H9 (cell line): ENCODE measurements around the gene POR. TPM values are rescaled to one million over a fixed set of nuclear protein-coding genes. Genes with fewer than 3 reads are reported as not detected.
"Not testable (repeated sequence)": the region's sequence is repeated elsewhere in the genome, so short reads cannot be mapped to it uniquely, and the experiment has no call there.

Experiments
- DNase-seq: peaks from one replicate; pipeline ENCODE4 v3.0.0-alpha.2; 2017
- H2AFZ ChIP-seq: one replicate; pipeline ENCODE4 v1.6.1; 2013; ENCODE audit warnings: mild to moderate bottlenecking, low read length, control low read depth, moderate library complexity
- H2AK5ac ChIP-seq: 2 replicates; pipeline ENCODE4 v1.6.1; 2013; ENCODE audit warnings: low read length, control low read depth, mixed read lengths; ENCODE audit not compliant: insufficient read length
- H2BK120ac ChIP-seq: one replicate; pipeline ENCODE4 v1.6.1; 2013; ENCODE audit warnings: low read depth, mild to moderate bottlenecking, low read length, control low read depth, inconsistent platforms; ENCODE audit not compliant: poor library complexity, severe bottlenecking
- H2BK12ac ChIP-seq: 2 replicates; pipeline ENCODE4 v1.6.1; 2013; ENCODE audit warnings: low read length, control low read depth, mixed read lengths, low read depth; ENCODE audit not compliant: insufficient read length
- H2BK15ac ChIP-seq: 2 replicates; pipeline ENCODE4 v1.6.1; 2013; ENCODE audit warnings: low read depth, low read length, control low read depth
- H2BK20ac ChIP-seq: one replicate; pipeline ENCODE4 v1.6.1; 2013; ENCODE audit warnings: low read depth, mild to moderate bottlenecking, low read length, control low read depth, inconsistent platforms; ENCODE audit not compliant: poor library complexity, severe bottlenecking
- H2BK5ac ChIP-seq: 2 replicates; pipeline ENCODE4 v1.6.1; 2013; ENCODE audit warnings: low read length, control low read depth, mixed read lengths; ENCODE audit not compliant: insufficient read length
- H3K14ac ChIP-seq: 2 replicates; pipeline ENCODE4 v1.6.1; 2013; ENCODE audit warnings: low read length, control low read depth; ENCODE audit not compliant: insufficient read depth
- H3K18ac ChIP-seq: 2 replicates; pipeline ENCODE4 v1.6.1; 2013; ENCODE audit warnings: low read depth, mild to moderate bottlenecking, mixed read lengths, low read length, control low read depth; ENCODE audit not compliant: insufficient read length
- H3K23ac ChIP-seq: 2 replicates; pipeline ENCODE4 v1.6.1; 2013; ENCODE audit warnings: low read length, control low read depth, mixed read lengths, low read depth; ENCODE audit not compliant: insufficient read length
- H3K23me2 ChIP-seq: 2 replicates; pipeline ENCODE4 v1.6.1; 2013; ENCODE audit warnings: low read depth, mild to moderate bottlenecking, mixed read lengths, low read length, control low read depth; ENCODE audit not compliant: insufficient read length, poor library complexity, severe bottlenecking
- H3K27ac ChIP-seq: 2 replicates; pipeline ENCODE4 v1.5.1; 2013; ENCODE audit warnings: low read length, control low read depth, mixed read lengths, low read depth; ENCODE audit not compliant: insufficient read length
- H3K27me3 ChIP-seq: 2 replicates; pipeline ENCODE4 v1.6.1; 2013; ENCODE audit warnings: low read length, control low read depth, inconsistent platforms; ENCODE audit not compliant: insufficient read depth
- H3K4ac ChIP-seq: 2 replicates; pipeline ENCODE4 v1.6.1; 2013; ENCODE audit warnings: low read depth, mild to moderate bottlenecking, control low read depth, inconsistent platforms, low read length, moderate library complexity
- H3K4me1 ChIP-seq: 2 replicates; pipeline ENCODE4 v1.6.1; 2013; ENCODE audit warnings: low read length, control low read depth, inconsistent platforms; ENCODE audit not compliant: insufficient read depth
- H3K4me2 ChIP-seq: 2 replicates; pipeline ENCODE4 v1.6.1; 2013; ENCODE audit warnings: low read length, control low read depth, mixed read lengths; ENCODE audit not compliant: insufficient read length, insufficient read depth
- H3K56ac ChIP-seq: 2 replicates; pipeline ENCODE4 v1.6.1; 2013; ENCODE audit warnings: low read depth, mild to moderate bottlenecking, mixed read lengths, low read length, control low read depth; ENCODE audit not compliant: insufficient read length
- H3K79me1 ChIP-seq: 2 replicates; pipeline ENCODE4 v1.6.1; 2013; ENCODE audit warnings: low read depth, mild to moderate bottlenecking, moderate library complexity, low read length, control low read depth, inconsistent platforms; ENCODE audit not compliant: insufficient read depth, poor library complexity, severe bottlenecking
- H3K79me2 ChIP-seq: 2 replicates; pipeline ENCODE4 v1.6.1; 2013; ENCODE audit warnings: low read length, control low read depth, inconsistent platforms; ENCODE audit not compliant: insufficient read depth
- H3K9ac ChIP-seq: 2 replicates; pipeline ENCODE4 v1.6.1; 2013; ENCODE audit warnings: low read length, control low read depth, mixed read lengths; ENCODE audit not compliant: insufficient read length; ENCODE audit errors: extremely low read depth
- H3K9me3 ChIP-seq: one replicate; pipeline ENCODE4 v1.6.1; 2013; ENCODE audit warnings: low read depth, low read length, inconsistent platforms; ENCODE audit not compliant: control insufficient read depth
- H3T11ph ChIP-seq: one replicate; pipeline ENCODE4 v1.6.1; 2013; ENCODE audit warnings: mild to moderate bottlenecking, low read length, control low read depth, inconsistent platforms
- H4K20me1 ChIP-seq: one replicate; pipeline ENCODE4 v1.6.1; 2013; ENCODE audit not compliant: control insufficient read depth, insufficient read length, insufficient read depth
- H4K5ac ChIP-seq: 2 replicates; pipeline ENCODE4 v1.6.1; 2013; ENCODE audit warnings: low read depth, mild to moderate bottlenecking, mixed read lengths, low read length, control low read depth; ENCODE audit not compliant: insufficient read length
- H4K8ac ChIP-seq: replicated peaks from 2 replicates; pipeline ENCODE4 v1.6.1; 2013; ENCODE audit warnings: low read length, control low read depth, mixed read lengths, low read depth; ENCODE audit not compliant: insufficient read length
- H4K91ac ChIP-seq: 2 replicates; pipeline ENCODE4 v1.6.1; 2013; ENCODE audit warnings: low read depth, mild to moderate bottlenecking, moderate library complexity, mixed read lengths, low read length, control low read depth; ENCODE audit not compliant: insufficient read length
- H3K27ac Mint-ChIP-seq, 3 experiments: 2 replicates in 2 of 3; 3 replicates in 1 of 3; pipeline ENCODE4 v1.8.0; 2020 to 2021; ENCODE audit warnings: mixed read lengths in 3 of 3, mild to moderate bottlenecking in 1 of 3, moderate library complexity in 1 of 3
- H3K27me3 Mint-ChIP-seq: 2 replicates; pipeline ENCODE4 v1.8.0; 2021; ENCODE audit warnings: low read depth, mild to moderate bottlenecking, moderate library complexity, mixed read lengths
- H3K36me3 Mint-ChIP-seq, 3 experiments: 2 replicates in 2 of 3; 3 replicates in 1 of 3; pipeline ENCODE4 v1.8.0; 2020 to 2021; ENCODE audit warnings: low read depth in 3 of 3, mixed read lengths in 3 of 3; ENCODE audit not compliant: insufficient read depth in 1 of 3
- H3K4me1 Mint-ChIP-seq, 2 experiments: 2 replicates each; pipeline ENCODE4 v1.8.0; 2020; ENCODE audit warnings: mixed read lengths in 2 of 2
- H3K4me3 Mint-ChIP-seq, 2 experiments: 2 replicates in 1 of 2; 3 replicates in 1 of 2; pipeline ENCODE4 v1.8.0; 2020 to 2021; ENCODE audit warnings: mild to moderate bottlenecking in 2 of 2, mixed read lengths in 2 of 2, moderate library complexity in 1 of 2
- H3K9me3 Mint-ChIP-seq, 2 experiments: 2 replicates in 1 of 2; 3 replicates in 1 of 2; pipeline ENCODE4 v1.8.0; 2020; ENCODE audit warnings: mild to moderate bottlenecking in 2 of 2, mixed read lengths in 2 of 2, moderate library complexity in 1 of 2
- CTCF ChIP-seq: fragments of 200-600 bp; sonication (generic); conservative IDR thresholded peaks from 3 replicates; pipeline ENCODE4 v1.8.0; 2021; ENCODE audit warnings: antibody characterized with exemption, mild to moderate bottlenecking
- WGBS: extraction: QIAGEN DNeasy Blood & Tissue Kit; methylation state at CpG from one replicate; pipeline ENCODE4 v1.1.7; 2013; ENCODE audit warnings: missing lambda C conversion rate, low lambda C conversion rate, mixed read lengths; ENCODE audit not compliant: insufficient read length; ENCODE audit errors: extremely low coverage; 5-methylcytosine and 5-hydroxymethylcytosine counted together
- total RNA-seq: library from RNA; stranded (reverse); gene quantifications from 2 replicates; pipeline ENCODE4 v1.2.1, GENCODE V29; 2021

Gene POR
- total RNA-seq, 1 experiment from 2014 or later = 128 TPM

DNA sequence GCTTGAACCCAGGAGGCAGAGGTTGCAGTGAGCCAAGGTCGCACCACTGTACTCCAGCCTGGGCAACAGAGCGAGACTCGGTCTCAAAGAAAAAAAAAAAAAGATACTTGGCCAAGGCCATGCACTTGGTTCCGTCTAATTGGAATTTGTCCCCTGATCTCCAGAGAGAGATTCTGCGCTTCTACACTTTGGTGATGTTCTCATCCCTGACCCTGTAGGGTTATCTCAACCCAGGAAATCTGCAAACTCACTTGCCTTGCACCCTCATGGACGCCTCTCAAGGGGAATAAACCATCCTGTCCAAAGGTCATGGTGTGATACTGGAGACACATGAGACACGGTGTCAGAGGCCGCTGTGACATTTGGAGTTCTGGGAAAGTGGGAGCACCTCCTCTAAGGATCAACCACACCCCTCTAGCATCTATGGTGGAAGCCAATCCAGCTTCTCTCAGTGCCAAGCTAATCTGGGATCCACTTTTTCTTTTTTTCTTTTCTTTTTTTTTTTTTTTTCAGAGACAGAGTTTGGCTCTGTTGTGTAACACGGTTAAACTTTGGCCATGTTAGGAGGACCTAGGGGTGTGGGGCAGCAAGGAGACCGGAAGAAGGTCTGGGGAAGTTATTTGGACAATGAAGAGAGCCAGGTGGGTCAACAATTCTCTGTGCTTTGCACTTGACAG, 7.8 kb upstream of the POR start:
- Histone ChIP-seq H2BK12ac (no peak overlapping the region), H4K20me1 (no peaks in the 10 kb centered on the region), H3K79me2 (no peaks in the 10 kb centered on the region), H3T11ph (no peak overlapping the region), H3K23ac (no peak overlapping the region), H4K8ac (no peak overlapping the region), H3K14ac (no peak overlapping the region), H2BK5ac (no peak overlapping the region), H4K91ac (no peak overlapping the region), H3K18ac (no peak overlapping the region), H3K56ac (no peak overlapping the region), H4K5ac (no peak overlapping the region), H3K27me3 (no peaks in the 10 kb centered on the region), H3K79me1 (no peaks in the 10 kb centered on the region), H3K4me2 (no peak overlapping the region), H3K9ac (no peak overlapping the region), H3K4me1 (peaks cover 5% of the 10 kb centered on the region; the same call in 1 of the 2 replicates), H2BK15ac (no peak overlapping the region), H2AFZ (no peak overlapping the region), H3K9me3 (no peaks in the 10 kb centered on the region), H2AK5ac (no peak overlapping the region), H3K23me2 (no peaks in the 10 kb centered on the region), H3K4ac (no peak overlapping the region), H2BK20ac (no peak overlapping the region), H2BK120ac (no peak overlapping the region), H3K27ac (no peak overlapping the region)
- no peak for DNase-seq
- peaks cover 4% of the 10 kb centered on the region for H3K27me3 Mint-ChIP-seq
- no peaks in the 10 kb centered on the region for H3K36me3 Mint-ChIP-seq
- H3K4me1 Mint-ChIP-seq = peaks cover 7 to 12% of the 10 kb centered on the region in 2 experiments
- H3K27ac Mint-ChIP-seq = no peak overlapping the region
- H3K9me3 Mint-ChIP-seq = no peaks in the 10 kb centered on the region
- WGBS = no CpG with 5 or more reads among the region's 10 CpGs
- TF ChIP-seq CTCF = no peak
- no peak overlapping the region for H3K4me3 Mint-ChIP-seq

GRCh38 chr7:75907668-75908039, 7.3 kb upstream of the POR start:
- not testable (repeated sequence) for H4K8ac ChIP-seq, H3K36me3 Mint-ChIP-seq, H2AFZ ChIP-seq, H3K23ac ChIP-seq, H4K20me1 ChIP-seq, H3K14ac ChIP-seq, H4K91ac ChIP-seq, H2BK12ac ChIP-seq, H3K27ac Mint-ChIP-seq, H3K27me3 ChIP-seq, H3K9ac ChIP-seq, H3K9me3 ChIP-seq, H3K4me2 ChIP-seq, H2AK5ac ChIP-seq, H3K23me2 ChIP-seq, H3K79me1 ChIP-seq, H3K4me1 ChIP-seq, H3K79me2 ChIP-seq, DNase-seq, H3K9me3 Mint-ChIP-seq, H3T11ph ChIP-seq, H3K4ac ChIP-seq, H2BK15ac ChIP-seq, H2BK5ac ChIP-seq, H4K5ac ChIP-seq, H3K27ac ChIP-seq, H3K4me3 Mint-ChIP-seq, H3K27me3 Mint-ChIP-seq, H2BK20ac ChIP-seq, H2BK120ac ChIP-seq, H3K56ac ChIP-seq, H3K18ac ChIP-seq
- WGBS = no CpG with 5 or more reads among the region's 9 CpGs
- H3K4me1 Mint-ChIP-seq = peaks cover 7 to 12% of the 10 kb centered on the region in 2 experiments
